GM23338 (cell line): ENCODE data around the gene NTRK1. TPM values are rescaled to one million over a fixed set of nuclear protein-coding genes. Genes with fewer than 3 reads are reported as not detected.

Experiments used
- ATAC-seq: fragments of 200-7000 bp; cut with Tn5 transposase; 3 replicates; pipeline ENCODE4 v1.9.1; 2020
- DNase-seq: peaks from one replicate; pipeline ENCODE4 v3.0.0-alpha.2; 2015; ENCODE audit warnings: low spot score
- H2AFZ ChIP-seq: fragments of 200-600 bp; sonication (generic); 2 replicates; pipeline ENCODE4 v1.8.0; 2016; ENCODE audit warnings: antibody characterized with exemption, mild to moderate bottlenecking, moderate library complexity
- H3F3A ChIP-seq: fragments of 200-600 bp; sonication (generic); replicated peaks from 2 replicates; pipeline ENCODE4 v1.8.0; 2017; ENCODE audit warnings: antibody characterized with exemption, mixed run types, low read depth
- H3K27ac ChIP-seq: fragments of 200-600 bp; sonication (generic); 2 replicates; pipeline ENCODE4 v1.6.1; 2016; ENCODE audit warnings: low read depth
- H3K27me3 ChIP-seq: fragments of 200-600 bp; sonication (generic); 2 replicates; pipeline ENCODE4 v1.8.0; 2016; ENCODE audit warnings: mild to moderate bottlenecking, mixed run types, moderate library complexity; ENCODE audit not compliant: insufficient read depth
- H3K36me3 ChIP-seq: fragments of 200-600 bp; sonication (generic); 2 replicates; pipeline ENCODE4 v1.8.0; 2016; ENCODE audit warnings: mild to moderate bottlenecking; ENCODE audit not compliant: insufficient read depth
- H3K4me1 ChIP-seq: fragments of 200-600 bp; sonication (generic); 2 replicates; pipeline ENCODE4 v1.8.0; 2016; ENCODE audit warnings: mild to moderate bottlenecking, moderate library complexity; ENCODE audit not compliant: insufficient read depth
- H3K4me2 ChIP-seq: fragments of 200-600 bp; sonication (generic); 2 replicates; pipeline ENCODE4 v1.7.1; 2017; ENCODE audit warnings: mixed run types
- H3K4me3 ChIP-seq: fragments of 200-600 bp; sonication (generic); 2 replicates; pipeline ENCODE4 v1.6.1; 2016; ENCODE audit warnings: mixed run types
- H3K79me2 ChIP-seq: fragments of 200-600 bp; sonication (generic); replicated peaks from 2 replicates; pipeline ENCODE4 v1.8.0; 2017; ENCODE audit warnings: mild to moderate bottlenecking; ENCODE audit not compliant: insufficient read depth
- H3K9me2 ChIP-seq: fragments of 200-600 bp; sonication (generic); 2 replicates; pipeline ENCODE4 v1.8.0; 2017; ENCODE audit not compliant: insufficient read depth
- H4K20me1 ChIP-seq: fragments of 200-600 bp; sonication (generic); replicated peaks from 2 replicates; pipeline ENCODE4 v1.8.0; 2017; ENCODE audit warnings: mild to moderate bottlenecking; ENCODE audit not compliant: insufficient read depth
- H3K27ac Mint-ChIP-seq: 2 replicates; pipeline ENCODE4 v1.8.0; 2020; ENCODE audit warnings: inconsistent platforms, mild to moderate bottlenecking, moderate library complexity, mixed read lengths
- H3K27me3 Mint-ChIP-seq: 3 replicates; pipeline ENCODE4 v1.8.0; 2022; ENCODE audit warnings: low read depth, mild to moderate bottlenecking, moderate library complexity, mixed read lengths, inconsistent platforms; ENCODE audit not compliant: insufficient read depth, poor library complexity
- H3K36me3 Mint-ChIP-seq: 3 replicates; pipeline ENCODE4 v1.8.0; 2021; ENCODE audit warnings: low read depth, mild to moderate bottlenecking, inconsistent platforms, moderate library complexity, mixed read lengths
- H3K4me1 Mint-ChIP-seq: 3 replicates; pipeline ENCODE4 v1.8.0; 2020; ENCODE audit warnings: mild to moderate bottlenecking, inconsistent platforms, mixed read lengths
- H3K4me3 Mint-ChIP-seq: 3 replicates; pipeline ENCODE4 v1.8.0; 2021; ENCODE audit warnings: moderate library complexity, mild to moderate bottlenecking, inconsistent platforms, mixed read lengths
- H3K9me3 Mint-ChIP-seq: 3 replicates; pipeline ENCODE4 v1.8.0; 2020; ENCODE audit warnings: moderate library complexity, mild to moderate bottlenecking, inconsistent platforms, mixed read lengths
- CREB1 ChIP-seq: fragments of 250-450 bp; sonication (Bioruptor Pico); IDR thresholded peaks from 2 replicates; pipeline ENCODE4 v1.5.0; 2020; ENCODE audit warnings: low read depth, mild to moderate bottlenecking, moderate library complexity
- EZH2 ChIP-seq: fragments of 200-600 bp; sonication (generic); IDR thresholded peaks from one replicate; pipeline ENCODE4 v1.8.0; 2017; ENCODE audit warnings: antibody characterized with exemption, mild to moderate bottlenecking, low read depth; ENCODE audit not compliant: unreplicated experiment
- POLR2AphosphoS5 ChIP-seq: IDR thresholded peaks from 2 replicates; pipeline ENCODE4 v1.6.1; 2016; ENCODE audit warnings: antibody characterized with exemption, low read depth
- polyA plus RNA-seq: library from polyadenylated mRNA; unstranded; fragments of >200 nt; fragmentation: Nextera tagmentation; extraction: Ambion mirVana; gene quantifications from 2 replicates; pipeline ENCODE4 v1.2.1, GENCODE V29; 2016
- total RNA-seq: library from RNA; depleted of rRNA; stranded (reverse); fragments of >200 nt; shearing (Covaris generic); gene quantifications from 2 replicates; pipeline ENCODE4 v1.2.3, GENCODE V29; 2014
- TF ChIP-seq, protein P1 (sequence below): IDR thresholded peaks from one replicate; pipeline ENCODE4 v1.6.1; 2018; ENCODE audit warnings: antibody characterized with exemption; ENCODE audit not compliant: unreplicated experiment
- TF ChIP-seq, protein P2 (sequence below), 2 experiments: fragments of 200-600 bp in 1 of 2; sonication (generic) in 1 of 2; conservative IDR thresholded peaks; 2 replicates each; pipeline versions ENCODE4 v1.5.1 to v1.6.1; 2016 to 2017; ENCODE audit warnings: antibody characterized with exemption in 2 of 2, low read depth in 2 of 2, mild to moderate bottlenecking in 2 of 2, moderate library complexity in 1 of 2

NTRK1 gene
- total and polyA plus RNA-seq, 2 experiments from 2014 or later, result 0.42 to 0.45 TPM

DNA sequence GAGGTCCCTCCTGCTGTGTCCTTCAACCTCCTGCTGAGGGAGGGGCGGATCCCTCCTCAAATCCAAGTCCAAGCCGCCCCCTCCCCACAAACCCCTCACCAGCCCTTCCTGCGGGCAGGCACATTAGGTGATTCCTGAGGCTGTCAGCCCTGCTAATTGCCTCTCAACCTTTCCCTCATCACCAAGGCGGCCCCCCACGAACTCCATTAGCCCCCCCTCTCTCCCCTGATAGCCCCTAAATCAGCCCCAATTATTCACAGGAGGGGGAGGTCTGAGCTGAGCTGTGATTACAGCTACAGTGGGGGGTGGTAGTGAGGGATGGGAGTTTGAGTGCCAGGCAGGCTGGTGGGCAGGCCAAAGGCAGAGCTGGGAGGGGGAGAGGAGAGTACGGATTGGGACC, 27.1 kb downstream of the NTRK1 start (continued):
- TF ChIP-seq, protein P1, sequence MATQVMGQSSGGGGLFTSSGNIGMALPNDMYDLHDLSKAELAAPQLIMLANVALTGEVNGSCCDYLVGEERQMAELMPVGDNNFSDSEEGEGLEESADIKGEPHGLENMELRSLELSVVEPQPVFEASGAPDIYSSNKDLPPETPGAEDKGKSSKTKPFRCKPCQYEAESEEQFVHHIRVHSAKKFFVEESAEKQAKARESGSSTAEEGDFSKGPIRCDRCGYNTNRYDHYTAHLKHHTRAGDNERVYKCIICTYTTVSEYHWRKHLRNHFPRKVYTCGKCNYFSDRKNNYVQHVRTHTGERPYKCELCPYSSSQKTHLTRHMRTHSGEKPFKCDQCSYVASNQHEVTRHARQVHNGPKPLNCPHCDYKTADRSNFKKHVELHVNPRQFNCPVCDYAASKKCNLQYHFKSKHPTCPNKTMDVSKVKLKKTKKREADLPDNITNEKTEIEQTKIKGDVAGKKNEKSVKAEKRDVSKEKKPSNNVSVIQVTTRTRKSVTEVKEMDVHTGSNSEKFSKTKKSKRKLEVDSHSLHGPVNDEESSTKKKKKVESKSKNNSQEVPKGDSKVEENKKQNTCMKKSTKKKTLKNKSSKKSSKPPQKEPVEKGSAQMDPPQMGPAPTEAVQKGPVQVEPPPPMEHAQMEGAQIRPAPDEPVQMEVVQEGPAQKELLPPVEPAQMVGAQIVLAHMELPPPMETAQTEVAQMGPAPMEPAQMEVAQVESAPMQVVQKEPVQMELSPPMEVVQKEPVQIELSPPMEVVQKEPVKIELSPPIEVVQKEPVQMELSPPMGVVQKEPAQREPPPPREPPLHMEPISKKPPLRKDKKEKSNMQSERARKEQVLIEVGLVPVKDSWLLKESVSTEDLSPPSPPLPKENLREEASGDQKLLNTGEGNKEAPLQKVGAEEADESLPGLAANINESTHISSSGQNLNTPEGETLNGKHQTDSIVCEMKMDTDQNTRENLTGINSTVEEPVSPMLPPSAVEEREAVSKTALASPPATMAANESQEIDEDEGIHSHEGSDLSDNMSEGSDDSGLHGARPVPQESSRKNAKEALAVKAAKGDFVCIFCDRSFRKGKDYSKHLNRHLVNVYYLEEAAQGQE, result no peak

DNA sequence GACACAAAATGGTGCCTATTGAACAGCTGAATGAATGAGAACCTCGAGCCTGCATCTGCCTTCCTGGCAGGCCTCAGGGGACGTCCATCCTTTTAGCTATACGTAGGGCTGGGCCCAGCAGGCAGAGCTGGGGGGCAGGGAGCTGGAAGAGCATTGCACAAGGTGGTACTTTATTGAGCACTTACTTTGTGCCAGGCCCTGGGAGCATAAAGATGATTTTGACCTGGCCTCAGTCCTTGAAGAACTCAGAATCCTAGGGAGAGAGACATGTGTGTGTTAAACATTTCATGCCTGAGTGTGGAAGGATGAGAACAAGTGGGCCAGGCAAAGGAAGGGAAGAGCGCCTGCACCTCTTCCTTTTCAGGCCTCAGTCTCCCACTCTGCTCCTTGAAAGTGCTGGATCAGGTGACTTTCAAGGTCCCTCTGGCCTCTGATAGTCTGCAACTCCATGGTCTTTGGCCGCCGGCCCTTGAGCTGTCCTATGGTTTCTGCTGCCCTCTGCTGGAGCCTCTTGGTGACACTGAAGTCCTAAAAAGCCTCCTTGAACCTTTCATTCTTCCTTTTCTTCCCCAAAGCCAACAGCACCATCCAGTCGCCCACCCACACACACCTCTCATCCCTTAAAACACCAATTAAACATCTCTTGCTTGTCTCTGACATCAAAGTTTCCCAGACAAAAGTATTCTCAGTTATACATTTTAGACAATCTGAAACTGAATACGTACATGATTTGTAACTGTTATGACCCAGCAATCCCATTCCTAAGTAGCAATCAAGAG, 29.3 kb downstream of the NTRK1 start:
- peaks cover 35% of the 10 kb centered on the region for H3K4me1 Mint-ChIP-seq
- Histone ChIP-seq H3F3A (no peaks in the 10 kb centered on the region), H3K79me2 (no peaks in the 10 kb centered on the region), H2AFZ (peak overlapping the region; percentile 90; the same call in 1 of the 2 replicates), H3K27ac (no peak overlapping the region), H3K9me2 (no peaks in the 10 kb centered on the region), H3K36me3 (no peaks in the 10 kb centered on the region), H3K27me3 (peaks cover 78% of the 10 kb centered on the region), H3K4me2 (no peak overlapping the region), H4K20me1 (no peaks in the 10 kb centered on the region; the same call in 1 of the 2 replicates), H3K4me1 (peaks cover 13% of the 10 kb centered on the region; the same call in 1 of the 2 replicates), H3K4me3 (no peak overlapping the region)
- TF ChIP-seq EZH2, result no peak
- 0 out of 2 replicates have a peak, but pooled peaks have one; percentile 25 for TF ChIP-seq POLR2AphosphoS5
- TF ChIP-seq, protein P2, sequence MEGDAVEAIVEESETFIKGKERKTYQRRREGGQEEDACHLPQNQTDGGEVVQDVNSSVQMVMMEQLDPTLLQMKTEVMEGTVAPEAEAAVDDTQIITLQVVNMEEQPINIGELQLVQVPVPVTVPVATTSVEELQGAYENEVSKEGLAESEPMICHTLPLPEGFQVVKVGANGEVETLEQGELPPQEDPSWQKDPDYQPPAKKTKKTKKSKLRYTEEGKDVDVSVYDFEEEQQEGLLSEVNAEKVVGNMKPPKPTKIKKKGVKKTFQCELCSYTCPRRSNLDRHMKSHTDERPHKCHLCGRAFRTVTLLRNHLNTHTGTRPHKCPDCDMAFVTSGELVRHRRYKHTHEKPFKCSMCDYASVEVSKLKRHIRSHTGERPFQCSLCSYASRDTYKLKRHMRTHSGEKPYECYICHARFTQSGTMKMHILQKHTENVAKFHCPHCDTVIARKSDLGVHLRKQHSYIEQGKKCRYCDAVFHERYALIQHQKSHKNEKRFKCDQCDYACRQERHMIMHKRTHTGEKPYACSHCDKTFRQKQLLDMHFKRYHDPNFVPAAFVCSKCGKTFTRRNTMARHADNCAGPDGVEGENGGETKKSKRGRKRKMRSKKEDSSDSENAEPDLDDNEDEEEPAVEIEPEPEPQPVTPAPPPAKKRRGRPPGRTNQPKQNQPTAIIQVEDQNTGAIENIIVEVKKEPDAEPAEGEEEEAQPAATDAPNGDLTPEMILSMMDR (conservative IDR thresholded peaks at IDR 0.05; ENCODE audit: low read depth in 2 of 2), result peak; percentile 89 to 97
- no peak for TF ChIP-seq CREB1
- H3K27me3 Mint-ChIP-seq, result peaks cover 62% of the 10 kb centered on the region
- no peaks in the 10 kb centered on the region for H3K9me3 Mint-ChIP-seq
- ATAC-seq, result peak; percentile 17
- H3K27ac Mint-ChIP-seq, result no peak overlapping the region
- H3K4me3 Mint-ChIP-seq, result no peak overlapping the region
- DNase-seq, result peak; percentile 96
- H3K36me3 Mint-ChIP-seq, result no peaks in the 10 kb centered on the region; the same call in 2 of the 3 replicates
